Suprapubic skin (tissue), 3 donors: ENCODE measurements around the gene AGPAT1.

Source experiments
- CTCF ChIP-seq, 2 donors: fragments of 200-600 bp in 1 of 2; fragments of 450-650 bp in 1 of 2; sonication (generic) in 1 of 2; IDR thresholded peaks; one replicate each; pipeline ENCODE4 v1.5.1; 2016 to 2019; ENCODE audit warnings: antibody characterized with exemption in 2 of 2, mild to moderate bottlenecking in 1 of 2, moderate library complexity in 1 of 2
- EP300 ChIP-seq: sonication (generic); formaldehyde crosslinking; IDR thresholded peaks from one replicate; pipeline ENCODE4 v1.6.1; 2017; ENCODE audit warnings: antibody characterized with exemption
- POLR2A ChIP-seq, 2 donors: fragments of 450-650 bp; IDR thresholded peaks; one replicate each; pipeline ENCODE4 v1.6.1; 2017; ENCODE audit warnings: antibody characterized with exemption in 2 of 2, mild to moderate bottlenecking in 2 of 2, moderate library complexity in 2 of 2

- TF ChIP-seq POLR2A (IDR thresholded peaks at IDR 0.05) (peak in 1 of 2 donors; percentile 62), CTCF (IDR thresholded peaks at IDR 0.05) (peak in 1 of 2 donors; percentile 30), EP300 (no peak)
These were observed 19.2 kb upstream of the AGPAT1 start for GRCh38 chr6:32194825-32195651.
